ENCODE data around the gene DNAI1.

DNA sequence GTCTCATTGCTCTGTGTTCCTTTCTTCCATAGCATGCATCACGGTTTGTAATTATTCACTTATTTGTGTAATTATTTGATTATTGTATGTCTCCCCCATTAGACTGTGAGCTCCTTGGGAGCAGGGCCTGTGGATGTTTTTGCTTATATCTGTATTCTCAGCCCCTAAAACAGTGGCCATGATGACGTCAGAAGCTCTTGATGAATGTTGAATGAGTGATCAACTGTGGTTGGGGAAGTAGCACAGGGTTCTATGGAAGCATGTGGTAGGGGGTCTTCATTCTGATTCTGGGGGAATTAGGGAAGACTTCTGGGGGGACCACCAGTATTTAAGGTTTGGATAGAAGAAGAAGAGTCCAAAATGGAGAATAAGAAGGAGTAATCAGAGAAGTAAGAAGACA, 6.0 kb downstream of the DNAI1 start:
- TF ChIP-seq, protein P1, sequence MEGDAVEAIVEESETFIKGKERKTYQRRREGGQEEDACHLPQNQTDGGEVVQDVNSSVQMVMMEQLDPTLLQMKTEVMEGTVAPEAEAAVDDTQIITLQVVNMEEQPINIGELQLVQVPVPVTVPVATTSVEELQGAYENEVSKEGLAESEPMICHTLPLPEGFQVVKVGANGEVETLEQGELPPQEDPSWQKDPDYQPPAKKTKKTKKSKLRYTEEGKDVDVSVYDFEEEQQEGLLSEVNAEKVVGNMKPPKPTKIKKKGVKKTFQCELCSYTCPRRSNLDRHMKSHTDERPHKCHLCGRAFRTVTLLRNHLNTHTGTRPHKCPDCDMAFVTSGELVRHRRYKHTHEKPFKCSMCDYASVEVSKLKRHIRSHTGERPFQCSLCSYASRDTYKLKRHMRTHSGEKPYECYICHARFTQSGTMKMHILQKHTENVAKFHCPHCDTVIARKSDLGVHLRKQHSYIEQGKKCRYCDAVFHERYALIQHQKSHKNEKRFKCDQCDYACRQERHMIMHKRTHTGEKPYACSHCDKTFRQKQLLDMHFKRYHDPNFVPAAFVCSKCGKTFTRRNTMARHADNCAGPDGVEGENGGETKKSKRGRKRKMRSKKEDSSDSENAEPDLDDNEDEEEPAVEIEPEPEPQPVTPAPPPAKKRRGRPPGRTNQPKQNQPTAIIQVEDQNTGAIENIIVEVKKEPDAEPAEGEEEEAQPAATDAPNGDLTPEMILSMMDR (IDR thresholded peaks at IDR 0.05; ENCODE audit: insufficient read depth, low read depth, low read length), result no peak
- no peak for TF ChIP-seq EZH2 (IDR thresholded peaks at IDR 0.05; ENCODE audit: insufficient read depth, low read length)

Measured in astrocyte (in vitro differentiated cells and primary cell).